Measurements from ENCODE around the gene SREK1IP1. TPM values are rescaled to one million over a fixed set of nuclear protein-coding genes. Genes with fewer than 3 reads are reported as not detected.

SREK1IP1 gene
- total RNA-seq, result 1 to 10 TPM; 5.3 to 5.7 TPM

- peak; percentile 75 to 96 (median 93) for TF ChIP-seq POLR2A (IDR thresholded peaks at IDR 0.05)
- TF ChIP-seq CTCF (IDR thresholded peaks at IDR 0.05), result peak in 4 of 7 experiments; percentile 13 to 42 (median 20)
- Histone ChIP-seq H3K27me3 (no peaks in the 10 kb centered on the region), H3K27ac (peak within 1 kb of the TSS; percentile 77 to 96 (median 88)), H3K4me1 (peaks cover 33% of the 10 kb centered on the region), H3K9me3 (no peaks in the 10 kb centered on the region), H3K4me3 (peak within 1 kb of the TSS; percentile 21 to 92), H3K36me3 (replicated peaks in 1 of 2; ENCODE audit: insufficient read depth in 1 of 2, low read depth in 2 of 2) (no peaks in the 10 kb centered on the region)
- 0 to 1% methylated on average over 43 to 48 of the region's 48 CpGs for WGBS, 2 donors
- DNase-seq (peak; percentile 82 to 88 (median 84)), ATAC-seq (peak; percentile 98)
- intact Hi-C loops (cut with DNase I), result no loop called here
Measured at GRCh38 chr5:64768358-64769312, at the start of gene SREK1IP1, which contains the start of gene CWC27. Gene SREK1IP1 (minus strand): TSS chr5:64768691. CDS start chr5:64768517, 174 bp downstream. Gene CWC27 (plus strand): TSS chr5:64768930. CDS start chr5:64769147, 217 bp downstream.

GRCh38 chr5:64818245-64818644, 49.8 kb upstream of the SREK1IP1 start:
- no peak for TF ChIP-seq CTCF (IDR thresholded peaks at IDR 0.05)
- no peak for TF ChIP-seq POLR2A (IDR thresholded peaks at IDR 0.05)
- Histone ChIP-seq H3K9me3 (no peaks in the 10 kb centered on the region), H3K27me3 (no peaks in the 10 kb centered on the region), H3K4me1 (peaks cover 11% of the 10 kb centered on the region), H3K4me3 (no peak overlapping the region), H3K36me3 (replicated peaks in 1 of 2; ENCODE audit: insufficient read depth in 1 of 2, low read depth in 2 of 2) (no peaks in the 10 kb centered on the region), H3K27ac (no peak overlapping the region)
- ATAC-seq (no peak), DNase-seq (no peak)
- intact Hi-C loops (cut with DNase I), result no loop called here
- WGBS, 2 donors, result 21 to 30% methylated on average over 3 of the region's 3 CpGs

GRCh38 chr5:64814073-64814472, 45.6 kb upstream of the SREK1IP1 start:
- 82 to 84% methylated on average over 2 of the region's 2 CpGs for WGBS, 2 donors
- ATAC-seq (no peak), DNase-seq (no peak)
- no peaks in the 10 kb centered on the region for H3K36me3 ChIP-seq (replicated peaks in 1 of 2; ENCODE audit: insufficient read depth in 1 of 2, low read depth in 2 of 2)
- no peak overlapping the region for H3K27ac ChIP-seq
- H3K4me1 ChIP-seq, result peaks cover 11% of the 10 kb centered on the region
- TF ChIP-seq POLR2A (IDR thresholded peaks at IDR 0.05) (no peak), CTCF (IDR thresholded peaks at IDR 0.05) (no peak)
- H3K9me3 ChIP-seq, result no peaks in the 10 kb centered on the region
- no peak overlapping the region for H3K4me3 ChIP-seq
- H3K27me3 ChIP-seq, result no peaks in the 10 kb centered on the region
- intact Hi-C loops (cut with DNase I), result no loop called here

- Histone ChIP-seq H3K4me1 (no peaks in the 10 kb centered on the region), H3K27me3 (no peaks in the 10 kb centered on the region), H3K27ac (no peak overlapping the region), H3K4me3 (no peak overlapping the region), H3K36me3 (replicated peaks in 1 of 2; ENCODE audit: insufficient read depth in 1 of 2, low read depth in 2 of 2) (no peaks in the 10 kb centered on the region), H3K9me3 (no peaks in the 10 kb centered on the region)
- ATAC-seq (no peak), DNase-seq (no peak)
- intact Hi-C loops (cut with DNase I), result no loop called here
- TF ChIP-seq POLR2A (IDR thresholded peaks at IDR 0.05) (no peak), CTCF (IDR thresholded peaks at IDR 0.05) (peak; percentile 19 to 62 (median 53))
- 65 to 79% methylated on average over 1 of the region's 1 CpG for WGBS, 2 donors
Measured at GRCh38 chr5:64811050-64811640, 42.7 kb upstream of the SREK1IP1 start.

All from body of pancreas (tissue), 4 donors.